VCaP (cell line): Measurements from ENCODE around the gene LSMEM2.
"Not testable (repeated sequence)": the region's sequence is repeated elsewhere in the genome, so short reads cannot be mapped to it uniquely, and the experiment has no call there.

Experiments used
- H3K27ac ChIP-seq: fragments of 450-650 bp; 2 replicates; pipeline ENCODE4 v1.5.1; 2017
- CTCF ChIP-seq: fragments of 450-650 bp; conservative IDR thresholded peaks from 2 replicates; pipeline ENCODE4 v1.5.1; 2017; ENCODE audit warnings: mild to moderate bottlenecking, moderate library complexity

LSMEM2 gene

GRCh38 chr3:50261505-50261904 lies 17.4 kb upstream of the LSMEM2 start:
- peak overlapping the region; percentile 93; the same call in 1 of the 2 replicates for H3K27ac ChIP-seq
- TF ChIP-seq CTCF, result no peak

DNA sequence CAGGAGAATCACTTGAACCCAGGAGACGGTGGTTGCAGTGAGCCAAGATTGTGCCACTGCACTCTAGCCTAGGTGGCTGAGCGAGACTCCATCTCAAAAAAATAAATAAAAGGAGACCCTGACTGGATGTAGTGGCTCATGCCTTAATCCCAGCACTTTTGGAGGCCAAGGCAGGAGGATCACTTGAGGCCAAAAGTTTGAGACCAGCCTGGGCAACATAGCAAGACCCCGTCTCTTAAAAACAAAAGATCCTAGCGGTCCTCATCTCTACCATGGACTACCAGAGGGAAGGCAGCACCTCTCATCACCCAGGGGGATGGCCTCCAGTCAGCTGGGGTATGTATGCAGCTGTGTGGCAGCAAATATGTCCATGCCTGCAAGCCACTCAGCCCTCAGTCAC lies 16.7 kb upstream of the LSMEM2 start:
- not testable (repeated sequence) for H3K27ac ChIP-seq

DNA sequence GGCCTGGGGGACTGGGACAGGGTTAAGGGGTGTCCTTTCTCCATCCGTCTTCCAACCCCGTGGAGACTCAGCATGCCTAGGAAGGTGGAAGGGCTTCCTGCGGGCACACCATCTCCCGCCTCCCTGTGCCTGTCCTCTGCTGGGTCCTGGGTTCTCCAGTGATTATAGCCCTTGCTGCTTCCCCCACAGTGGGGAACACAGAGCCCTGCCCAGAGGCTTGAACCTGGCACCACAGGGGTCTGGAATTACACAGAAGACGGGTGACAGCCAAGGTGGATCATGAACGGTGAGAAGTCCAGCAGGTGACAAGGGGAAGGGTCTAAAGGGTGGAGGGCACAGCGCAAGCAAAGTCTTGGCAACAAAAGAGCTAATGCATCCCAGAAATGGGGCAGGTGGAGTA lies 16.1 kb upstream of the LSMEM2 start:
- TF ChIP-seq CTCF, result no peak
- H3K27ac ChIP-seq, result no peak overlapping the region

GRCh38 chr3:50263478-50264382 lies 15.2 kb upstream of the LSMEM2 start:
- no peak for TF ChIP-seq CTCF
- no peak overlapping the region for H3K27ac ChIP-seq

DNA sequence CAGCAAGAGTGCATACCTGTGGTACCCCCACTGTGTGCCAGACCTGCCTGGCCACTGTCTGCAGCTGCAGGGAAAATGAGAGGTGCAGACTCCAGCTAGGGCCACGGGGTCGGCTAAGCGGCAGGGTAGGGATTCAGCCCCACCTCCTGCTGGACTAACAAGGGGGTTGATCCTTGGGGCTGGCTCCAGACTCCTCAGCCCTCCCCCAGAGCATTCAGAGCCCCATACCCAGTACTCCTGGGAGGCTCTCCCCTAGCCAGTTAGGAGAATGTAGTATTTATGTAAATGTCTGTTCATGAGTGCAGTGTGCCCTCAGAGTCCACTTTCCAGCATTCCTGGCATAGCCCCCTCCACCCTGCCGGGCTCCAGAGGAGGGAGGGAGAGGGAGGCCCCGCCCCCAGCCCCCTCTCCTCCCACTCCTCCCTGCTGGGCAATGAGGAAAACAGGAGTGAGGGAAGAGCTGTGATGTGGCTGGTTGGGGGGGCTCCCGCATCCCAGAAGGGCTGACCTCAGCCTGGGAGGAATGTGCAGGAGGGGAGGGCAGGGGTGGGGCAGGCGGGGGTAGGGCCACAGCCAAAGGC lies 14.4 kb upstream of the LSMEM2 start:
- no peak for TF ChIP-seq CTCF
- no peak overlapping the region for H3K27ac ChIP-seq

- TF ChIP-seq CTCF, result no peak
- H3K27ac ChIP-seq, result no peak overlapping the region
Measured at GRCh38 chr3:50264964-50265485, 13.9 kb upstream of the LSMEM2 start.

GRCh38 chr3:50265571-50265970 lies 13.3 kb upstream of the LSMEM2 start:
- no peak for TF ChIP-seq CTCF
- H3K27ac ChIP-seq, result no peak overlapping the region

- H3K27ac ChIP-seq, result no peak overlapping the region
- TF ChIP-seq CTCF, result no peak
Measured at GRCh38 chr3:50266017-50266416, 12.9 kb upstream of the LSMEM2 start.
